Glomerular visceral epithelial cell (primary cell): ENCODE results near the gene CSF2RB.

Experiments
- DNase-seq: peaks from one replicate; pipeline ENCODE4 v3.0.0-alpha.2; 2016; ENCODE audit errors: extremely low spot score

The CSF2RB gene

GRCh38 chr22:36913427-36914389, at the start of gene CSF2RB:
Gene CSF2RB, plus strand, starts transcription at chr22:36913628. Its CDS starts 8,580 bp downstream, at chr22:36922208.
- no peak for DNase-seq

- no peak for DNase-seq
These were observed 49.4 kb upstream of the CSF2RB start for GRCh38 chr22:36863979-36864378.

GRCh38 chr22:36864454-36865215, 48.8 kb upstream of the CSF2RB start:
- DNase-seq, result no peak

- DNase-seq, result no peak
These were observed 48.1 kb upstream of the CSF2RB start for GRCh38 chr22:36865346-36865745.

GRCh38 chr22:36867695-36868094, 45.7 kb upstream of the CSF2RB start:
- no peak for DNase-seq

- no peak for DNase-seq
These were observed 44.8 kb upstream of the CSF2RB start for GRCh38 chr22:36868546-36869181.

GRCh38 chr22:36870250-36870649, 43.2 kb upstream of the CSF2RB start:
- DNase-seq, result no peak

GRCh38 chr22:36871669-36872081, 41.8 kb upstream of the CSF2RB start:
- DNase-seq, result peak; percentile 1

GRCh38 chr22:36872084-36872483, 41.3 kb upstream of the CSF2RB start:
- DNase-seq, result no peak

- no peak for DNase-seq
These were observed 40.4 kb upstream of the CSF2RB start for GRCh38 chr22:36872866-36873498.

GRCh38 chr22:36873614-36874308, 39.7 kb upstream of the CSF2RB start:
- DNase-seq, result peak; percentile 50

- no peak for DNase-seq
These were observed 39.1 kb upstream of the CSF2RB start for GRCh38 chr22:36874309-36874696.

GRCh38 chr22:36874736-36875135, 38.7 kb upstream of the CSF2RB start:
- DNase-seq, result no peak

- no peak for DNase-seq
These were observed 37.7 kb upstream of the CSF2RB start for GRCh38 chr22:36875741-36876140.

- DNase-seq, result no peak
These were observed 33.7 kb upstream of the CSF2RB start for GRCh38 chr22:36879775-36880174.

GRCh38 chr22:36881504-36882245, 31.8 kb upstream of the CSF2RB start:
- no peak for DNase-seq

GRCh38 chr22:36884349-36885158, 28.9 kb upstream of the CSF2RB start:
- DNase-seq, result no peak

GRCh38 chr22:36885474-36885873, 28.0 kb upstream of the CSF2RB start:
- DNase-seq, result no peak

- DNase-seq, result no peak
These were observed 27.4 kb upstream of the CSF2RB start for GRCh38 chr22:36886016-36886415.

- no peak for DNase-seq
These were observed 26.3 kb upstream of the CSF2RB start for GRCh38 chr22:36887162-36887561.
